Hepatocyte (in vitro differentiated cells): ENCODE data around the gene LRRC8D. TPM values are rescaled to one million over a fixed set of nuclear protein-coding genes. Genes with fewer than 3 reads are reported as not detected.

Experiments used
- DNase-seq: peaks from one replicate; pipeline ENCODE4 v3.0.0-alpha.2; 2016; ENCODE audit warnings: low spot score
- H2AFZ ChIP-seq: fragments of 200-600 bp; sonication (generic); 2 replicates; pipeline ENCODE4 v1.6.0; 2016; ENCODE audit warnings: antibody characterized with exemption, mild to moderate bottlenecking
- H3K27ac ChIP-seq: fragments of 200-600 bp; sonication (generic); 2 replicates; pipeline ENCODE4 v1.5.1; 2016; ENCODE audit warnings: mild to moderate bottlenecking
- H3K27me3 ChIP-seq: fragments of 200-600 bp; sonication (generic); 2 replicates; pipeline ENCODE4 v1.6.1; 2016
- H3K36me3 ChIP-seq: fragments of 200-600 bp; sonication (generic); replicated peaks from 2 replicates; pipeline ENCODE4 v1.5.1; 2016; ENCODE audit warnings: low read depth; ENCODE audit not compliant: insufficient read depth
- H3K4me1 ChIP-seq: fragments of 200-600 bp; sonication (generic); 2 replicates; pipeline ENCODE4 v1.5.1; 2016; ENCODE audit warnings: mild to moderate bottlenecking, moderate library complexity; ENCODE audit not compliant: insufficient read depth
- H3K4me2 ChIP-seq: fragments of 200-600 bp; sonication (generic); 2 replicates; pipeline ENCODE4 v1.6.0; 2016
- H3K4me3 ChIP-seq: fragments of 200-600 bp; sonication (generic); 2 replicates; pipeline ENCODE4 v1.5.1; 2016; ENCODE audit warnings: mild to moderate bottlenecking
- H3K79me2 ChIP-seq: fragments of 200-600 bp; sonication (generic); 2 replicates; pipeline ENCODE4 v1.6.0; 2017; ENCODE audit warnings: mild to moderate bottlenecking
- H3K9me2 ChIP-seq: fragments of 200-600 bp; sonication (generic); replicated peaks from 2 replicates; pipeline ENCODE4 v1.6.0; 2017; ENCODE audit warnings: mild to moderate bottlenecking; ENCODE audit not compliant: insufficient read depth
- H3K9me3 ChIP-seq: fragments of 200-600 bp; sonication (generic); 2 replicates; pipeline ENCODE4 v1.5.1; 2016; ENCODE audit warnings: low read depth, mild to moderate bottlenecking
- H4K20me1 ChIP-seq: fragments of 200-600 bp; sonication (generic); 2 replicates; pipeline ENCODE4 v1.6.0; 2016; ENCODE audit warnings: mild to moderate bottlenecking; ENCODE audit not compliant: insufficient read depth, poor library complexity, severe bottlenecking
- CTCF ChIP-seq: fragments of 200-600 bp; sonication (generic); IDR thresholded peaks from 2 replicates; pipeline ENCODE4 v1.5.1; 2016; ENCODE audit warnings: antibody characterized with exemption, mild to moderate bottlenecking; ENCODE audit not compliant: poor library complexity
- EZH2 ChIP-seq: fragments of 200-600 bp; sonication (generic); IDR thresholded peaks from 2 replicates; pipeline ENCODE4 v1.6.1; 2016; ENCODE audit warnings: antibody characterized with exemption, mild to moderate bottlenecking, borderline replicate concordance
- EZH2phosphoT487 ChIP-seq: fragments of 200-600 bp; sonication (generic); IDR thresholded peaks from one replicate; pipeline ENCODE4 v1.6.1; 2018; ENCODE audit warnings: antibody characterized with exemption, mild to moderate bottlenecking, low read depth, moderate library complexity; ENCODE audit not compliant: unreplicated experiment, severe bottlenecking
- WGBS: methylation state at CpG from one replicate; pipeline ENCODE4 v1.1.6; 2016; ENCODE audit warnings: low lambda C conversion rate; ENCODE audit errors: missing lambda C conversion rate; 5-methylcytosine and 5-hydroxymethylcytosine counted together
- polyA plus RNA-seq: library from polyadenylated mRNA; unstranded; fragments of >200 nt; fragmentation: Nextera tagmentation; extraction: Ambion mirVana; gene quantifications from 2 replicates; pipeline ENCODE4 v1.2.1, GENCODE V29; 2016
- total RNA-seq: library from RNA; depleted of rRNA; stranded (reverse); fragments of >200 nt; gene quantifications from 2 replicates; pipeline ENCODE4 v1.2.3, GENCODE V29; 2014

Gene LRRC8D
- total and polyA plus RNA-seq, 2 experiments from 2014 or later, result 15.1 to 28.9 TPM

- no peak overlapping the region for H3K27ac ChIP-seq
- WGBS, result 92% methylated on average over 7 of the region's 7 CpGs
- no peaks in the 10 kb centered on the region for H3K79me2 ChIP-seq
- H3K36me3 ChIP-seq, result no peaks in the 10 kb centered on the region
- no peak for TF ChIP-seq CTCF
- TF ChIP-seq EZH2, result no peak
- TF ChIP-seq EZH2phosphoT487, result no peak
- H2AFZ ChIP-seq, result no peak overlapping the region
- H3K27me3 ChIP-seq, result no peaks in the 10 kb centered on the region
- H4K20me1 ChIP-seq, result no peaks in the 10 kb centered on the region
- DNase-seq, result no peak
- H3K4me3 ChIP-seq, result no peak overlapping the region
- no peak overlapping the region for H3K4me2 ChIP-seq
- no peaks in the 10 kb centered on the region for H3K9me2 ChIP-seq
- no peaks in the 10 kb centered on the region for H3K9me3 ChIP-seq
- no peaks in the 10 kb centered on the region for H3K4me1 ChIP-seq
Measured at GRCh38 chr1:89800718-89801117, 20.1 kb upstream of the LRRC8D start.

GRCh38 chr1:89802051-89802450, 18.8 kb upstream of the LRRC8D start:
- 72% methylated on average over 2 of the region's 2 CpGs for WGBS
- Histone ChIP-seq H2AFZ (no peak overlapping the region), H3K4me2 (no peak overlapping the region), H4K20me1 (no peaks in the 10 kb centered on the region), H3K9me2 (no peaks in the 10 kb centered on the region), H3K4me1 (no peaks in the 10 kb centered on the region), H3K79me2 (no peaks in the 10 kb centered on the region), H3K27me3 (no peaks in the 10 kb centered on the region), H3K36me3 (no peaks in the 10 kb centered on the region), H3K9me3 (no peaks in the 10 kb centered on the region), H3K27ac (no peak overlapping the region), H3K4me3 (no peak overlapping the region)
- no peak for DNase-seq
- TF ChIP-seq EZH2 (no peak), EZH2phosphoT487 (no peak), CTCF (no peak)

- H3K4me2 ChIP-seq, result no peak overlapping the region
- H3K9me2 ChIP-seq, result no peaks in the 10 kb centered on the region
- no peak overlapping the region for H3K27ac ChIP-seq
- no peak overlapping the region for H3K4me3 ChIP-seq
- H2AFZ ChIP-seq, result no peak overlapping the region
- no peaks in the 10 kb centered on the region for H4K20me1 ChIP-seq
- no peaks in the 10 kb centered on the region for H3K27me3 ChIP-seq
- no peaks in the 10 kb centered on the region for H3K9me3 ChIP-seq
- no peak for DNase-seq
- TF ChIP-seq EZH2phosphoT487, result no peak
- TF ChIP-seq CTCF, result no peak
- TF ChIP-seq EZH2, result no peak
- H3K36me3 ChIP-seq, result no peaks in the 10 kb centered on the region
- WGBS, result 41% methylated on average over 2 of the region's 2 CpGs
- no peaks in the 10 kb centered on the region for H3K79me2 ChIP-seq
- no peaks in the 10 kb centered on the region for H3K4me1 ChIP-seq
Measured at GRCh38 chr1:89802841-89803240, 18.0 kb upstream of the LRRC8D start.

- H3K36me3 ChIP-seq, result no peaks in the 10 kb centered on the region
- TF ChIP-seq CTCF (peak; percentile 86), EZH2 (no peak), EZH2phosphoT487 (no peak)
- H4K20me1 ChIP-seq, result no peaks in the 10 kb centered on the region
- 0% methylated on average over 4 of the region's 4 CpGs for WGBS
- no peaks in the 10 kb centered on the region for H3K9me3 ChIP-seq
- no peak overlapping the region for H3K27ac ChIP-seq
- no peaks in the 10 kb centered on the region for H3K4me1 ChIP-seq
- H2AFZ ChIP-seq, result no peak overlapping the region
- H3K4me3 ChIP-seq, result no peak overlapping the region
- H3K27me3 ChIP-seq, result no peaks in the 10 kb centered on the region
- no peaks in the 10 kb centered on the region for H3K9me2 ChIP-seq
- no peak overlapping the region for H3K4me2 ChIP-seq
- DNase-seq, result peak; percentile 91
- no peaks in the 10 kb centered on the region for H3K79me2 ChIP-seq
Measured at GRCh38 chr1:89804642-89805237, 16.1 kb upstream of the LRRC8D start.
